ENCODE data around the gene C16orf92.

C16orf92 gene

DNA sequence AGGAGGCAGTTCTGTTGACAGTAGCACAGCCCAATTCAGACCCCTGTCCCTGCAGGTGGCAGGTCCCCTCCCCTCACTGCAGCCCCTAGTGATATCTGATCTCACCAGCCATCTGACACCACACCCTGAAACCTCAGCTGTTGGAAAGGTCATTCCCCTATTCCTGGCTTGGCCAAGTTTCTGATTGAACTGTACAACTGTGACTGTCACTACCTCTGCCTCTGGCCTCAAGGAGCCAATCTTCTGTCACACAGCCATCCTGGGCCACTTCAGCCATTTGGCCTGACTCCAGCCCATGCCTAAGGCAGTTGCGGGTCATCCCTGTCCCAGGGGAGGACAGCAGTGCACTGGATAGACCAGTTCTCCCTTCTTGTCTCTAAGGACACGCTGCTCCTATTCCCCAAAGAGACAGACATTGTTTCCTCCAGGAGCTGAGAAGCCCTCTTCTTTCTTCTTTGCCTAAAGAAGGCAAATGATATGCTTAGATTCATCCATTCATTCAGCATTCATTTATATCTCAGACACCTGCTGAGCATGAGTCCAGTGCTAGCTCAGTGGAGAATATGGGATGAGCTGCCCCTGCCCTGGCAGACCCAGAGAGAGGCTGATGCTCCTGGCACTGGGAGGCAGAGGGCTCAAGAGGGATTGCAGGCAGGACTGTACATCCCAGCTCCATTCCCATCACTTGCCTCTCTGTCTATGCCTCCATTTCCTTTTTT, 38.0 kb downstream of the C16orf92 start:
- DNase-seq (ENCODE audit: low read depth): no peak

DNA sequence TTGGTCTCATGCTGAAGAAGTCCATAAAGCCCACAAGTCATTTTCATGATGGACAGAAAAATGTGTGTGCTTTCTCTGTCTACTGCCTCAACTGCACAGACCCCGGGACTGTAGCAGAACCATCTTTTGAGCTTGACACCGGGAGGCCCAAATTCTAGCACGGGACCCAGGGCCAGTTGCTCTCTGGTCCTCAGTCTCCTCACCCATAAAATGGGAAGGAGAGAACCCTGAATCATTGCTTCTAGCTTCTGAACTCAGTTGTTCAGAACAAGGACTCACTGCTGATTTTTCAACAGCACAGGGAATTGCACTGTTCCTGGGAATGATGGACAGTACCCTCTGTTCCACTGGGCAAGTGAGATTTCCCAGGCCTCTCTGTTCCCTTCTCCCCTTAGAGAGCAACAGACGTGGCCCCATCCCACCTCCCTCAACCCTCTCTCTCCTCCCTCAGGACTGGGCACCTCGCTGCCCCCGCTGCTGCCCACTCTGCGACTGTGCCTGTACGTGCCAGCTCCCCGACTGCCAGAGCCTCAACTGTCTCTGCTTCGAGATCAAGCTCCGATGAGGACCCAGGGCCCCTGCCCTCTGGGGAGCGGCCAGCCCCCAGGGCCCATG, 40.4 kb downstream of the C16orf92 start:
- DNase-seq (ENCODE audit: low read depth): no peak

DNA sequence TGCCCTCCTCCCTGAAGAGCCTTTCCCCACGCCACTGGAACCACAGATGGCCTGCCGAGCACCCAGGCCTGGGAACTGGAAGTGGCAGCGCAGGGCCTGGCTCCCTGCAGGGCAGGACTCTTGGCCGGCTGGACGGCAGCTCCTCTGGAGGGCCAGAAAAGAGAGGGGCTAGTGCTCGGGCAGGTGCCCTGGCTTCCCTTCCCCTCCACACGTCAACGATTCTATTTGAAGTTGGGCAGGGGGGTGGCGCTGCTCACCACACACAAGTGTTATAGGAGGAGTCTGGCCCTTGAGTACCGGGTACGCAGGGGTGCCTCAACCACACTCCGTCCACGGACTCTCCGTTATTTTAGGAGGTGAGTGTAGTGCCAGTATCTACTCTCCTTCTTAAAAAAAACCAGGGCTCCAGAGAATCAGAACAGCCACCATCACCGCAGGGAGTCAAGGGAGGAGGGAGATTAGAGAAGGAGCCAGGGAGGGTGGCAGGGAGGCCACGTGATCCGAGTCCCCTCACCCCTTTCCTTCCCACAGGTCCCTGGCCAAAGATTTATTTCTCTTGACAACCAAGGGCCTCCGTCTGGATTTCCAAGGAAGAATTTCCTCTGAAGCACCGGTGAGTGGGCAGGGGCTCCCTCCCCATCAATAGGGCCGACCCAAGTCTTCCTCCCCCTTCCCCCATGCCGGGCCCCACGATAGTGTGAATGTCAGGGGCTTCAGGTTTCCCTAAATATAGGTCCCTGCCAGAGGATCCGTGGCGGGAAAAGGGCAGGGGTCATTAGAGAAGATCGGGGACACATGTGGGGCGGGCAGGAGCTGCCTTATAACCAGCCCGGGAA, 41.1 kb downstream of the C16orf92 start:
- no peak for DNase-seq (ENCODE audit: low read depth)

DNA sequence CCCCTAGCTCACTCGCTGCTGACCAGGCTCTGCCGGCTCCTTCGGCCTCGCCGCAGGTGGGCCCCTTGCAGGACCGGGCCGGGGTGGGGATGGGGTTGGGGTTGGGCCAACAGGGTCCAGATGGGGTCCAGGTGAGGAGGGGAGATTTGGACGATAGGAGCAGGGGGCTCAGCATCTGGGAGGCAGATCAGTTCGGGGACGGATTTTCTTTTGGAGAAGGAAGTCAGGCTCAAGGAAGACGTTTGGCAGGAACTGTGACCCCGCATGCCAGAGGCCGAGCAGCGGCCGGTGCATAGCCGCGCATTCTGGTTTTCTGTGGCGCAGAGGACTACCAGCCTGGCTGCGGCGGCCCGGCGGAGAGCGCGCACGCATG, 41.7 kb downstream of the C16orf92 start:
- no peak for DNase-seq (ENCODE audit: low read depth)

DNA sequence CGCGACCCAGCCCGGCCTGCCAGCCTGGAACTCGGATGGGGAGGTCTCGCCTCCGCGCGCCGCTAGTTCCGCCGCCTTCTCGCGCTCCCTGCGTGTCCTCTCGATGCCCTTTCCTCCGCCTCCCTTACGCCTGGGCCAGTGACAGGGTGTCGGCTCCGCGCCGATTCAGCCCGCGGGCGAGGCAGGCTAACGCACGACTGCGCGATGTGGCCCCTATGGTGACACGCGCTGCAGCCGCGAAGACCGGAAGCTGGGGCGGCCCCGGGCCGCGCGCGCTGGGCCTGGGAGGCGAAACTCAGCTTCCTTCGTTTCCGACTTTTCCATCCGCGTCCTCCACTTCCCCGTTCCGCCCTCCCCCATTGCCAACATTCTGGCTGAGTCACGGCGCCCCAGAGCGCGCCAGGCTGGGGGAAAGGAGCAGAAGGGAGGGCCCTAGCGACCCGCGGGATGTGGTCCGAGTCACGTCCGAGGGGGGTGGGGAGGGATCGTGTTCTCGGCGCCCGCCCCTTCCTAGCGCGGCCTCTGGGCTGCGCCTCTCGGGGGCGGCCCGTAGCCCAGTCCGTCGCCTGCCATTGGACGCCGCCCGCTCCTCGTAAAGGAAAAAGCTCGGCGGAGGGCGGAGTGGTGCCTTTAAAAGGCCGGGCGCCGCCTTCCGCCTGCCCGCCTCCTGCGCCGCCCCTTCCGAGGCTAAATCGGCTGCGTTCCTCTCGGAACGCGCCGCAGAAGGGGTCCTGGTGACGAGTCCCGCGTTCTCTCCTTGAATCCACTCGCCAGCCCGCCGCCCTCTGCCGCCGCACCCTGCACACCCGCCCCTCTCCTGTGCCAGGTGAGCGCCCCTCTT, 42.3 kb downstream of the C16orf92 start, which contains the start of gene ALDOA:
Gene ALDOA, plus strand, starts transcription at position 659 of the 841 bp plus-strand sequence. CDS start 1,138 bp downstream, outside the sequence.
- DNase-seq (ENCODE audit: low read depth): peak; percentile 99

DNA sequence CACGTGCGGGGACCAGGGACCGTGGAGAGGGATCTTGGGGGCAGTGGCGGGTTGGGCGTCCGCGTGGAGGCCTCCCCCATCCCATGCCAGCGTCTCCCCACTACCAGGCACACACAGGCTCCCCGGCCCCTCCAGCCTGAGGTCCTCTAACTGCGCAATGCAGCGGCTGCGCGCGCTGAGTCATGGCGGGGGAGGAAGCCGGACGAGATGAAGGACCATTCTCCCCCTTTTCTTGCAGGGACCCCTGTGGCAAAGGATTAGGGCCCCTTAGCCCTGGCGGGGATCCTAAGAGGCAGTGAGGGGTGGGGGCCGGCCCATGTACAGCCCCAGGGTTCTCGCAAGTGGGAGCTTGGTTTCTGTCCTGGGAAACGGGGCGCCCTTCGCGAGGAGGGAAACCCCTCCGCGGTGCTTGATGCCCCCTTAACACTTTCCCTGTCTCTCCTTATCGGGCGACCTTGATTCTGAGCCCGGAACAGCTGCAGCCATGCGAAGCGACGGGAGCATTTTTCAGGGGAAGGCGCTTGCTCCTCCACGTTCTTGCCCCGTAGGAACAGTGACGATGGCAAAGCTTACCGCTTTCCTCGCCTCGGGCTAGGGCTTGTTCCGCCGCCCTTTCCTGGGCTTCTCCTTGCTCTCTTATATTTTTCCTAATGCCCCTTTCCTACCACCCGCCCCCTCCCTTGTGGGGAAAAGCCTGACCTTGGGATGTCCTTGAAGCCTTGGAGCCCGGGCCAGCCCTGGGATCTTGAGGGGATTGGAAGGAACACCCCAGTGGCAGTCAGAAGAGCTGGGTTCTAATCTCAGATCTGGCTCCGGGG, 43.2 kb downstream of the C16orf92 start:
- DNase-seq (ENCODE audit: low read depth): peak; percentile 84

DNA sequence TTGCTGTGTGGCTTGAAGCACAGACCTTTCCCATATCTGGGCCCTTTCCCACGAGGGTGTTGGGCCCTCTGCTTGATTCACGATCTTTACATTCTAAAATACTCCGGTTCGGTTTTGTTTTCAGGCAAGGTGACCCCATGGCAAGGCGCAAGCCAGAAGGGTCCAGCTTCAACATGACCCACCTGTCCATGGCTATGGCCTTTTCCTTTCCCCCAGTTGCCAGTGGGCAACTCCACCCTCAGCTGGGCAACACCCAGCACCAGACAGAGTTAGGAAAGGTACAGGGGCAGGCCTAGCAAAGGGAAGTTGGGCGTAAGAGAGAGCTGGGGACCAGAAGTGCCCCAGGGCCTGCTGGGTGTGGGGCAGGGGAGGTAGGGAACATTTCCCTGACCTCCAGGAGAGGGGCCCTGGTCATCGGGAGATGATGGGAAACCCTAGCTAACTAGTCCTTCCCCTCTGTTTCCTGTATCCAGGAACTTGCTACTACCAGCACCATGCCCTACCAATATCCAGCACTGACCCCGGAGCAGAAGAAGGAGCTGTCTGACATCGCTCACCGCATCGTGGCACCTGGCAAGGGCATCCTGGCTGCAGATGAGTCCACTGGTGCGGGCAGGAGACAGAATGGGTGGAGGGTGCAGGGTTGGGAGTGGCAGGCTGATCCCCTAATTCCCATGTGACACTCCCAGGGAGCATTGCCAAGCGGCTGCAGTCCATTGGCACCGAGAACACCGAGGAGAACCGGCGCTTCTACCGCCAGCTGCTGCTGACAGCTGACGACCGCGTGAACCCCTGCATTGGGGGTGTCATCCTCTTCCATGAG, 44.0 kb downstream of the C16orf92 start:
- no peak for DNase-seq (ENCODE audit: low read depth)

DNA sequence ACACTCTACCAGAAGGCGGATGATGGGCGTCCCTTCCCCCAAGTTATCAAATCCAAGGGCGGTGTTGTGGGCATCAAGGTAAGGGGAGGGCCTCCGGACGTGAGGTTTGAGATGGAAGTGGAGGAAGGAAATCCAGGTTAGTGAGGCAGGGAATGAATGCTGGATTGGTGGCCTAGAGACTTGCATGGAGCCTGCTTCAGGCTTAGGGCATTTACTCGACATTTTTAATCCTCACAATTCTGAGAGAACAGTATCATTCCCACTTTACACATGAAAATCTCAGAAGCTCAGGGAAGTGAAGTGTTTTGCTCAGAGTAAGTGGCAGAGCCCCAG, 44.6 kb downstream of the C16orf92 start:
- DNase-seq (ENCODE audit: low read depth): no peak

DNA sequence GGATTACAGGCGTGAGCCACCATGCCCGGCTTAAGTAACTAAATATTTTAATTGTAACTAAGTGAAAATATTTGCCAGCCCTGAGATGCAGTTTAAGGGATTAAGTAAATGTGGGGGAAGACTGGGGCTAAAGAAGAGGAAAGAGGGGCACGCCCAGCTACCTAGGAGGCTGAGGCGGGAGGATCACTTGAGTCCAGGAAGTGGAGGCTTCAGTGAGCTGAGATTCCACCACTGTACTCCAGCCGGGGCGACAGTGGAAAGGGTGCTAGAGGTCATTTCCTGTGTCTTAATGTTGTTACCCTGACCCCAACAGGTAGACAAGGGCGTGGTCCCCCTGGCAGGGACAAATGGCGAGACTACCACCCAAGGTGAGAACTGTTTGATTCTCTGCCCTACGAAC, 45.3 kb downstream of the C16orf92 start:
- no peak for DNase-seq (ENCODE audit: low read depth)

DNA sequence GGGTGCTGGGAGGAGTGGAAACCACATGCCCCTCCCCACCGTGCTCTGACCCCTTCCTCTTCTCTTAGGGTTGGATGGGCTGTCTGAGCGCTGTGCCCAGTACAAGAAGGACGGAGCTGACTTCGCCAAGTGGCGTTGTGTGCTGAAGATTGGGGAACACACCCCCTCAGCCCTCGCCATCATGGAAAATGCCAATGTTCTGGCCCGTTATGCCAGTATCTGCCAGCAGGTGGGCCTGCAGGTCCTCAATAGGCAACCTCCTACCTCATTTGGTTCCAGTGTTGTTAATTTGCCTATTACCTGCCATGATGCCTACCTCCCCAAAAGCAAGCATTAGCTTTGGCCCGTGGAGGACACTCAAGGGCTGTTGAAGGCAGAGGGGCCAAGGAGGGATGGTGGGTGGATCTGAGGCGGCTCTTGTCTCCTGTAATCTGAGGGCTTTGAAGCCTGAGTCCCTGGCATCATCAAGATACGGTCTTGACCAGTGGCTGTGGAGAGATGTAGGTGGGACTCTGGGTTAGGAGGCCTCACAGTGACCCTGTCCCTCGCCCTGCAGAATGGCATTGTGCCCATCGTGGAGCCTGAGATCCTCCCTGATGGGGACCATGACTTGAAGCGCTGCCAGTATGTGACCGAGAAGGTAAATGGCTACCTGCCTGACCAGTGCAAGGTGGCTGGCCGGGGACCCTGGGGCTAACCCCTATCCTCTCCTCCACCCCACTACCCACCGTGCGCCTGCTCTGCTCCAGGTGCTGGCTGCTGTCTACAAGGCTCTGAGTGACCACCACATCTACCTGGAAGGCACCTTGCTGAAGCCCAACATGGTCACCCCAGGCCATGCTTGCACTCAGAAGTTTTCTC, 46.0 kb downstream of the C16orf92 start:
- no peak for DNase-seq (ENCODE audit: low read depth)

DNA sequence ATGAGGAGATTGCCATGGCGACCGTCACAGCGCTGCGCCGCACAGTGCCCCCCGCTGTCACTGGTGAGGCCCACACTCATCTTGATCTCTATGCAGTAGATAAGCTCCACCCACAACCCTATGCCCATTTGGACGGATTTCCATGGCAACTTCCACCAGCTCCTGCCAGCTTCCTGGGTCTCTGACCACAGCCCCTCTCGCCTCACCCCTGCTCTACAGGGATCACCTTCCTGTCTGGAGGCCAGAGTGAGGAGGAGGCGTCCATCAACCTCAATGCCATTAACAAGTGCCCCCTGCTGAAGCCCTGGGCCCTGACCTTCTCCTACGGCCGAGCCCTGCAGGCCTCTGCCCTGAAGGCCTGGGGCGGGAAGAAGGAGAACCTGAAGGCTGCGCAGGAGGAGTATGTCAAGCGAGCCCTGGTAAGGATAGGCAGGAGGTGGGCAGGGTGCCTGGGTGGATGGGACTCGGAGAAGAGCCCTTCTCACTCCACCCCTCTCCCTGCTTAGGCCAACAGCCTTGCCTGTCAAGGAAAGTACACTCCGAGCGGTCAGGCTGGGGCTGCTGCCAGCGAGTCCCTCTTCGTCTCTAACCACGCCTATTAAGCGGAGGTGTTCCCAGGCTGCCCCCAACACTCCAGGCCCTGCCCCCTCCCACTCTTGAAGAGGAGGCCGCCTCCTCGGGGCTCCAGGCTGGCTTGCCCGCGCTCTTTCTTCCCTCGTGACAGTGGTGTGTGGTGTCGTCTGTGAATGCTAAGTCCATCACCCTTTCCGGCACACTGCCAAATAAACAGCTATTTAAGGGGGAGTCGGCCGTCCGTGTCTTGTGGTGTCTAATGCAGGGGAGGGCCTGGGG, 46.8 kb downstream of the C16orf92 start:
- DNase-seq (ENCODE audit: low read depth): no peak

DNA sequence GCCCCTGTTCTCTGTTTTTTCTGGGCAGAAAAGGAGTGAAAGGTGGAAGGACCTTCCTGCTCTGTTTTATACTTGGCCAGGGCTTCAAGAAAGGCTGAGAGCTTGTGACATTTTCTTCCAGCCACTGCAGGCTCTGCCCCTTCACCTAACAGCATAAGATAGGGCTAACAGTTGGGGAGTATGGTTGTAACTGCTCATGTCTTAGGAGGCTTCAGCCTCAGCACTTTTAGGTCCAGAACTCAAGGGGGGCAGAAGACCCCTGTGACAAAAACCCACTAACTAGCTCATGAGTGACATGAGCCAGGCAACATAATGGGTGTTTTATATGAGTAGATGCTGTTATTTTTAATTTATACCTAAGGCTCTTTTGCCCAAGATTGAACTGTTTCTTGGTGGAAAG, 47.5 kb downstream of the C16orf92 start:
- no peak for DNase-seq (ENCODE audit: low read depth)

Measured in iris pigment epithelial cell (primary cell).